OCI-LY1 (cell line): Measurements from ENCODE around the gene OR51M1.

Source experiments
- CTCF ChIP-seq: fragments of 200-600 bp; sonication (generic), shearing (Covaris generic); IDR thresholded peaks from 2 replicates; pipeline ENCODE4 v1.5.1; 2017; ENCODE audit warnings: mild to moderate bottlenecking, antibody characterized with exemption, low read length, moderate library complexity, mixed read lengths
- EZH2 ChIP-seq: fragments of 200-600 bp; sonication (generic), shearing (Covaris generic); IDR thresholded peaks from 2 replicates; pipeline ENCODE4 v1.8.0; 2017; ENCODE audit warnings: borderline replicate concordance, mixed run types, mild to moderate bottlenecking, antibody characterized with exemption, low read length, moderate library complexity, mixed read lengths

GRCh38 chr11:5420993-5421392, 37.4 kb downstream of the OR51M1 start:
- TF ChIP-seq CTCF (no peak), EZH2 (no peak)
